HepG2 (cell line): Measurements from ENCODE around the gene PLCB4. TPM values are rescaled to one million over a fixed set of nuclear protein-coding genes. Genes with fewer than 3 reads are reported as not detected.

Experiments used
- ATAC-seq: fragments of 200-7000 bp; cut with Tn5 transposase; 3 replicates; pipeline ENCODE4 v1.9.1; 2020; ENCODE audit warnings: mild to moderate bottlenecking, moderate library complexity
- BruUV-seq: library from RNA; stranded (reverse); fragments of 400-500 nt; replicated peaks from 2 replicates; lab custom pipeline; 2021; lab: Mats Ljungman, UMichigan
- CTCF ChIA-PET: fragments of 300-600 bp; formaldehyde crosslinking; extraction: SDS; loops from one replicate; lab custom pipeline; 2021; ENCODE audit warnings: low total read pairs, inconsistent platforms, low intra/inter-chr PET ratio; lab: Yijun Ruan, JAX
- POLR2A ChIA-PET: fragments of 350-600 bp; sonication (Branson Sonifier 250); formaldehyde crosslinking; loops from one replicate; lab custom pipeline; 2020; ENCODE audit warnings: antibody characterized with exemption, inconsistent platforms; lab: Yijun Ruan, JAX
- DNase-seq: peaks from one replicate; pipeline ENCODE4 v3.0.0-alpha.2; 2015; ENCODE audit warnings: low spot score
- FAIRE-seq: peaks from 3 replicates; lab custom pipeline; 2011; peaks lifted over from hg19 to GRCh38; lab: Jason Lieb, UNC
- H2AFZ ChIP-seq: one replicate; pipeline ENCODE4 v1.6.1; 2011; ENCODE audit warnings: low read length, inconsistent platforms
- H3K27ac ChIP-seq: fragments of 300-600 bp; 3 replicates; pipeline ENCODE4 v1.8.0; 2011; ENCODE audit warnings: mixed run types, mild to moderate bottlenecking, mixed read lengths, low read length, inconsistent platforms; ENCODE audit not compliant: insufficient read depth; ENCODE audit errors: extremely low read length
- H3K27me3 ChIP-seq, 2 experiments: fragments of 200-600 bp in 1 of 2; 2 replicates in 1 of 2; 3 replicates in 1 of 2; pipeline versions ENCODE4 v1.6.0 to v1.8.0; 2011; ENCODE audit warnings: low read length in 2 of 2, mild to moderate bottlenecking in 2 of 2, moderate library complexity in 2 of 2, inconsistent platforms in 1 of 2; ENCODE audit not compliant: insufficient read depth in 2 of 2, control insufficient read depth in 1 of 2
- H3K36me3 ChIP-seq, 2 experiments: fragments of 200-600 bp in 1 of 2; replicated peaks in 1 of 2; 2 replicates in 1 of 2; 3 replicates in 1 of 2; pipeline versions ENCODE4 v1.5.1 to v1.8.0; 2011; ENCODE audit warnings: low read length in 2 of 2, inconsistent platforms in 1 of 2; ENCODE audit not compliant: insufficient read depth in 2 of 2, control insufficient read depth in 1 of 2
- H3K4me1 ChIP-seq: 2 replicates; pipeline ENCODE4 v1.5.1; 2012; ENCODE audit warnings: low read length, inconsistent platforms; ENCODE audit not compliant: insufficient read depth
- H3K4me2 ChIP-seq: 2 replicates; pipeline ENCODE4 v1.6.0; 2011; ENCODE audit warnings: low read depth, low read length, inconsistent platforms
- H3K4me3 ChIP-seq, 3 experiments: fragments of 200-600 bp in 1 of 3; sonication (generic), shearing (Covaris generic) in 1 of 3; replicated peaks in 1 of 3; 2 replicates each; pipeline ENCODE4 v1.5.1; 2011 to 2016; ENCODE audit warnings: low read length in 3 of 3, inconsistent platforms in 2 of 3, low read depth in 2 of 3, mild to moderate bottlenecking in 2 of 3, control low read depth in 1 of 3, mixed read lengths in 1 of 3; ENCODE audit not compliant: insufficient read depth in 1 of 3
- H3K79me2 ChIP-seq: one replicate; pipeline ENCODE4 v1.6.1; 2011; ENCODE audit warnings: low read length, inconsistent platforms; ENCODE audit not compliant: insufficient read depth
- H3K9ac ChIP-seq: 2 replicates; pipeline ENCODE4 v1.6.0; 2011; ENCODE audit warnings: mild to moderate bottlenecking, low read depth, low read length, inconsistent platforms; ENCODE audit not compliant: insufficient read depth
- H3K9me3 ChIP-seq: 2 replicates; pipeline ENCODE4 v1.5.1; 2012; ENCODE audit warnings: mild to moderate bottlenecking, low read length
- H4K20me1 ChIP-seq: 2 replicates; pipeline ENCODE4 v1.6.0; 2011; ENCODE audit warnings: inconsistent platforms, mild to moderate bottlenecking, low read length, moderate library complexity; ENCODE audit not compliant: insufficient read depth
- AKAP8 ChIP-seq: sonication (generic); formaldehyde crosslinking; IDR thresholded peaks from 2 replicates; pipeline ENCODE4 v1.5.1; 2020; ENCODE audit warnings: mild to moderate bottlenecking, missing genetic modification reagents
- CHCHD3 ChIP-seq: sonication (generic); formaldehyde crosslinking; IDR thresholded peaks from 2 replicates; pipeline ENCODE4 v1.8.0; 2022; ENCODE audit warnings: mild to moderate bottlenecking, missing genetic modification reagents, moderate library complexity
- DR1 ChIP-seq: sonication (generic); formaldehyde crosslinking; IDR thresholded peaks from 2 replicates; pipeline ENCODE4 v1.8.0; 2021; ENCODE audit warnings: mild to moderate bottlenecking, missing genetic modification reagents, inconsistent platforms
- HIVEP1 ChIP-seq: sonication (generic); formaldehyde crosslinking; IDR thresholded peaks from 2 replicates; pipeline ENCODE4 v1.4.0; 2020; ENCODE audit warnings: mild to moderate bottlenecking, missing genetic modification reagents
- HNF4G ChIP-seq, 2 experiments: sonication (generic) in 1 of 2; formaldehyde crosslinking in 1 of 2; IDR thresholded peaks; 2 replicates each; pipeline versions ENCODE4 v1.4.0 to v1.6.1; 2011 to 2020; ENCODE audit warnings: borderline replicate concordance in 2 of 2, low read depth in 2 of 2, mild to moderate bottlenecking in 2 of 2, low read length in 1 of 2, missing genetic modification reagents in 1 of 2, moderate library complexity in 1 of 2
- MEIS1 ChIP-seq: sonication (generic); formaldehyde crosslinking; IDR thresholded peaks from 2 replicates; pipeline ENCODE4 v1.9.0; 2021; ENCODE audit warnings: mild to moderate bottlenecking, missing genetic modification reagents, moderate library complexity, borderline replicate concordance
- SRF ChIP-seq: IDR thresholded peaks from 2 replicates; pipeline ENCODE4 v1.6.1; 2011; ENCODE audit warnings: mild to moderate bottlenecking, low read depth, low read length, moderate library complexity
- ZBTB14 ChIP-seq: sonication (generic); formaldehyde crosslinking; IDR thresholded peaks from 2 replicates; pipeline ENCODE4 v1.4.0; 2020; ENCODE audit warnings: missing genetic modification reagents
- ZNF101 ChIP-seq: sonication (generic); formaldehyde crosslinking; IDR thresholded peaks from 2 replicates; pipeline ENCODE4 v1.4.0; 2020; ENCODE audit warnings: mild to moderate bottlenecking, low read depth, missing genetic modification reagents, borderline replicate concordance
- ZNF121 ChIP-seq: sonication (generic); formaldehyde crosslinking; IDR thresholded peaks from 2 replicates; pipeline ENCODE4 v1.5.0; 2020; ENCODE audit warnings: mild to moderate bottlenecking, missing genetic modification reagents
- ZNF276 ChIP-seq: sonication (generic); formaldehyde crosslinking; IDR thresholded peaks from 2 replicates; pipeline ENCODE4 v1.4.0; 2020; ENCODE audit warnings: mild to moderate bottlenecking, low read depth, missing genetic modification reagents
- ZNF30 ChIP-seq: sonication (generic); formaldehyde crosslinking; IDR thresholded peaks from 2 replicates; pipeline ENCODE4 v1.5.0; 2020; ENCODE audit warnings: mild to moderate bottlenecking, missing genetic modification reagents
- ZNF335 ChIP-seq: sonication (generic); formaldehyde crosslinking; IDR thresholded peaks from 2 replicates; pipeline ENCODE4 v1.4.0; 2020; ENCODE audit warnings: missing genetic modification reagents
- ZNF543 ChIP-seq: sonication (generic); formaldehyde crosslinking; IDR thresholded peaks from 2 replicates; pipeline ENCODE4 v1.4.0; 2020; ENCODE audit warnings: mild to moderate bottlenecking, missing genetic modification reagents
- ZNF724P ChIP-seq: sonication (generic); formaldehyde crosslinking; IDR thresholded peaks from 2 replicates; pipeline ENCODE4 v1.8.0; 2022; ENCODE audit warnings: missing genetic modification reagents, borderline replicate concordance
- ZNF781 ChIP-seq: sonication (generic); formaldehyde crosslinking; IDR thresholded peaks from 2 replicates; pipeline ENCODE4 v1.5.1; 2020; ENCODE audit warnings: borderline replicate concordance, mild to moderate bottlenecking, missing genetic modification reagents; ENCODE audit errors: not compliant biosample characterization
- ZNF790 ChIP-seq: sonication (generic); formaldehyde crosslinking; IDR thresholded peaks from 2 replicates; pipeline ENCODE4 v1.8.0; 2022; ENCODE audit warnings: missing genetic modification reagents, mild to moderate bottlenecking, borderline replicate concordance
- ZNF850 ChIP-seq: sonication (generic); formaldehyde crosslinking; conservative IDR thresholded peaks from 2 replicates; pipeline ENCODE4 v1.9.0; 2021; ENCODE audit warnings: mild to moderate bottlenecking, missing genetic modification reagents
- WGBS: methylation state at CpG from one replicate; pipeline ENCODE4 v1.1.6; 2017; ENCODE audit warnings: low lambda C conversion rate; 5-methylcytosine and 5-hydroxymethylcytosine counted together
- in situ Hi-C: cut with HindIII; loops from 2 replicates; pipeline ENCODE4 v1.10.0; 2017; ENCODE audit warnings: low pct_unique_long_range_greater_than_20kb; ENCODE audit not compliant: extremely low pct_ligation_motif_present
- intact Hi-C: fragments of 100-400 bp; cut with micrococcal nuclease; formaldehyde crosslinking; loops from one replicate; pipeline ENCODE4 v1.10.0; 2022; ENCODE audit not compliant: unreplicated experiment
- polyA plus RNA-seq, 8 experiments: library from polyadenylated mRNA; depleted of rRNA in 3 of 8; stranded (reverse) in 7 of 8; unstranded in 1 of 8; fragments of >200 nt; fragmentation: Illumina TruSeq in 4 of 8; extraction: Trizol in 4 of 8; gene quantifications; 2 replicates each; pipeline versions ENCODE4 v1.2.1 to v1.2.3, GENCODE V29; 2011 to 2016; ENCODE audit warnings: low read depth in 4 of 8, missing spikeins in 1 of 8, mixed read lengths in 1 of 8; ENCODE audit not compliant: insufficient read depth in 1 of 8
- total RNA-seq, 5 experiments: library from RNA; depleted of rRNA; stranded (reverse); fragments of >200 nt; fragmentation: Illumina TruSeq; extraction: Trizol; gene quantifications; 2 replicates each; pipeline ENCODE4 v1.2.3, GENCODE V29; 2016; ENCODE audit warnings: low read depth in 1 of 5
- TF ChIP-seq, protein P1 (sequence below): sonication (generic); formaldehyde crosslinking; IDR thresholded peaks from 2 replicates; pipeline ENCODE4 v1.4.0; 2020; ENCODE audit warnings: mild to moderate bottlenecking, low read depth, missing genetic modification reagents
- TF ChIP-seq, protein P2 (sequence below): IDR thresholded peaks from 2 replicates; pipeline ENCODE4 v1.6.1; 2016; ENCODE audit warnings: mild to moderate bottlenecking, missing biosample characterization, missing genetic modification reagents

The PLCB4 gene
- total and polyA plus RNA-seq, 2 of the 13 experiments (the other 11 are each of a cell fraction or from before 2014, with no cell fraction given) = 0.01 TPM; not detected in 1

- TF ChIP-seq ZNF543 (no peak), HIVEP1 (CRISPR knock-in tag) (no peak), MEIS1 (CRISPR knock-in tag) (no peak), ZNF101 (CRISPR knock-in tag) (no peak)
These were observed 52.3 kb downstream of the PLCB4 start (continued) for GRCh38 chr20:9121211-9121610.

GRCh38 chr20:9122571-9122970 is 53.7 kb downstream of the PLCB4 start:
- 44% methylated on average over 2 of the region's 2 CpGs for WGBS
- DNase-seq = no peak
- Histone ChIP-seq H3K9ac (no peak overlapping the region), H3K79me2 (no peaks in the 10 kb centered on the region), H3K4me2 (no peak overlapping the region), H3K27ac (no peak overlapping the region), H3K4me3 (no peak overlapping the region), H2AFZ (no peak overlapping the region), H3K27me3 (peaks cover 3 to 7% of the 10 kb centered on the region in 2 experiments; a peak in 2 of 5 replicates), H4K20me1 (no peaks in the 10 kb centered on the region), H3K36me3 (no peaks in the 10 kb centered on the region), H3K4me1 (no peaks in the 10 kb centered on the region), H3K9me3 (no peaks in the 10 kb centered on the region)
- ChIA-PET CTCF (no interaction called here), POLR2A (no interaction called here)
- no TSS peak for BruUV-seq
- intact Hi-C loops = no loop called here
- no peak for ATAC-seq
- no peak for FAIRE-seq
- in situ Hi-C loops = no loop called here
- TF ChIP-seq, protein P1, sequence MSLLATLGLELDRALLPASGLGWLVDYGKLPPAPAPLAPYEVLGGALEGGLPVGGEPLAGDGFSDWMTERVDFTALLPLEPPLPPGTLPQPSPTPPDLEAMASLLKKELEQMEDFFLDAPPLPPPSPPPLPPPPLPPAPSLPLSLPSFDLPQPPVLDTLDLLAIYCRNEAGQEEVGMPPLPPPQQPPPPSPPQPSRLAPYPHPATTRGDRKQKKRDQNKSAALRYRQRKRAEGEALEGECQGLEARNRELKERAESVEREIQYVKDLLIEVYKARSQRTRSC (CRISPR knock-in tag) = no peak
- TF ChIP-seq ZNF781 (CRISPR knock-in tag) = no peak
- no peak for TF ChIP-seq ZBTB14
- no peak for TF ChIP-seq ZNF790
- TF ChIP-seq HNF4G (IDR thresholded peaks at IDR 0.05; ENCODE audit: borderline replicate concordance, low read depth, low read length) = no peak
- no peak for TF ChIP-seq HNF4G (CRISPR knock-in tag; IDR thresholded peaks at IDR 0.05; ENCODE audit: borderline replicate concordance, low read depth)
- no peak for TF ChIP-seq ZNF724P (CRISPR knock-in tag)
- no peak for TF ChIP-seq DR1
- no peak for TF ChIP-seq AKAP8 (CRISPR knock-in tag)
- no peak for TF ChIP-seq ZNF30 (CRISPR knock-in tag)
- TF ChIP-seq ZNF335 (CRISPR knock-in tag) = no peak
- TF ChIP-seq ZNF850 = no peak
- TF ChIP-seq, protein P2, sequence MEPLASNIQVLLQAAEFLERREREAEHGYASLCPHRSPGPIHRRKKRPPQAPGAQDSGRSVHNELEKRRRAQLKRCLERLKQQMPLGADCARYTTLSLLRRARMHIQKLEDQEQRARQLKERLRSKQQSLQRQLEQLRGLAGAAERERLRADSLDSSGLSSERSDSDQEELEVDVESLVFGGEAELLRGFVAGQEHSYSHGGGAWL (CRISPR knock-in tag) = no peak
- TF ChIP-seq ZNF276 = no peak
- TF ChIP-seq CHCHD3 (CRISPR knock-in tag) = no peak
- TF ChIP-seq SRF = no peak
- TF ChIP-seq ZNF121 (CRISPR knock-in tag) = no peak
